ENCODE results near the gene SPATA6.

GRCh38 chr1:48344373-48344772, 127.6 kb downstream of the SPATA6 start:
- TF ChIP-seq, protein P1, sequence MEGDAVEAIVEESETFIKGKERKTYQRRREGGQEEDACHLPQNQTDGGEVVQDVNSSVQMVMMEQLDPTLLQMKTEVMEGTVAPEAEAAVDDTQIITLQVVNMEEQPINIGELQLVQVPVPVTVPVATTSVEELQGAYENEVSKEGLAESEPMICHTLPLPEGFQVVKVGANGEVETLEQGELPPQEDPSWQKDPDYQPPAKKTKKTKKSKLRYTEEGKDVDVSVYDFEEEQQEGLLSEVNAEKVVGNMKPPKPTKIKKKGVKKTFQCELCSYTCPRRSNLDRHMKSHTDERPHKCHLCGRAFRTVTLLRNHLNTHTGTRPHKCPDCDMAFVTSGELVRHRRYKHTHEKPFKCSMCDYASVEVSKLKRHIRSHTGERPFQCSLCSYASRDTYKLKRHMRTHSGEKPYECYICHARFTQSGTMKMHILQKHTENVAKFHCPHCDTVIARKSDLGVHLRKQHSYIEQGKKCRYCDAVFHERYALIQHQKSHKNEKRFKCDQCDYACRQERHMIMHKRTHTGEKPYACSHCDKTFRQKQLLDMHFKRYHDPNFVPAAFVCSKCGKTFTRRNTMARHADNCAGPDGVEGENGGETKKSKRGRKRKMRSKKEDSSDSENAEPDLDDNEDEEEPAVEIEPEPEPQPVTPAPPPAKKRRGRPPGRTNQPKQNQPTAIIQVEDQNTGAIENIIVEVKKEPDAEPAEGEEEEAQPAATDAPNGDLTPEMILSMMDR (IDR thresholded peaks at IDR 0.05; ENCODE audit: poor library complexity, severe bottlenecking): no peak
- TF ChIP-seq SMC3 (conservative IDR thresholded peaks at IDR 0.05; ENCODE audit: poor library complexity) (no peak), EP300 (conservative IDR thresholded peaks at IDR 0.05; ENCODE audit: poor library complexity, severe bottlenecking) (no peak)

Data from neural cell (in vitro differentiated cells).